Right lobe of liver (tissue), 4 donors: Measurements from ENCODE around the gene ZNF302.

Experiments
- POLR2A ChIP-seq: fragments of 450-650 bp; IDR thresholded peaks from one replicate; pipeline ENCODE4 v1.6.1; 2017; ENCODE audit warnings: antibody characterized with exemption, mild to moderate bottlenecking
- TF ChIP-seq, protein P1 (sequence below), 4 donors: fragments of 200-600 bp in 3 of 4; fragments of 450-650 bp in 1 of 4; IDR thresholded peaks; one replicate each; pipeline versions ENCODE4 v1.5.1 to v1.8.0; 2016 to 2022; ENCODE audit warnings: antibody characterized with exemption in 4 of 4, mild to moderate bottlenecking in 2 of 4
- donor health status: DM: no; HTN: no; CAD: no.
- donor health status: DM: no; HTN: no; CAD: no.
- donor health status: DM: no; HTN: yes; CAD: no.

DNA sequence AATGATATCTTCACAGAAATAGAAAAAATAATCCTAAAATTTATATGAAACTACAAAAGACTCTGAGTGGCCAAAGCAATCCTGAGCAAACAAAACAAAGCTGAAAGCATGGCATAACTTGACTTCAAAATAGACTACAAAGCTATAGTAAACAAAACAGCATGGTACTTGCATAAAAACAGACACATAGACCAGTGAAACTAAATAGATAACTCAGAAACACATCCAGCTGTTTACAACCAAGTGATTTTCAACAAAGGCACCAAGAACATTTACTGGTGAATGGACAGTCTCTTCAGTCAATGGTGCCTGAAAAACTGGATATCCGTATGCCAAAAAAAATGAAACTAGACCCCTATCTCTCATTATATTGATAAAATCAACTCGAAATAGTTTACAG is 25.7 kb upstream of the ZNF302 start:
- TF ChIP-seq, protein P1, sequence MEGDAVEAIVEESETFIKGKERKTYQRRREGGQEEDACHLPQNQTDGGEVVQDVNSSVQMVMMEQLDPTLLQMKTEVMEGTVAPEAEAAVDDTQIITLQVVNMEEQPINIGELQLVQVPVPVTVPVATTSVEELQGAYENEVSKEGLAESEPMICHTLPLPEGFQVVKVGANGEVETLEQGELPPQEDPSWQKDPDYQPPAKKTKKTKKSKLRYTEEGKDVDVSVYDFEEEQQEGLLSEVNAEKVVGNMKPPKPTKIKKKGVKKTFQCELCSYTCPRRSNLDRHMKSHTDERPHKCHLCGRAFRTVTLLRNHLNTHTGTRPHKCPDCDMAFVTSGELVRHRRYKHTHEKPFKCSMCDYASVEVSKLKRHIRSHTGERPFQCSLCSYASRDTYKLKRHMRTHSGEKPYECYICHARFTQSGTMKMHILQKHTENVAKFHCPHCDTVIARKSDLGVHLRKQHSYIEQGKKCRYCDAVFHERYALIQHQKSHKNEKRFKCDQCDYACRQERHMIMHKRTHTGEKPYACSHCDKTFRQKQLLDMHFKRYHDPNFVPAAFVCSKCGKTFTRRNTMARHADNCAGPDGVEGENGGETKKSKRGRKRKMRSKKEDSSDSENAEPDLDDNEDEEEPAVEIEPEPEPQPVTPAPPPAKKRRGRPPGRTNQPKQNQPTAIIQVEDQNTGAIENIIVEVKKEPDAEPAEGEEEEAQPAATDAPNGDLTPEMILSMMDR (IDR thresholded peaks at IDR 0.05) = no peak
- no peak for TF ChIP-seq POLR2A
